ENCODE data around the gene PRKCA.

DNA sequence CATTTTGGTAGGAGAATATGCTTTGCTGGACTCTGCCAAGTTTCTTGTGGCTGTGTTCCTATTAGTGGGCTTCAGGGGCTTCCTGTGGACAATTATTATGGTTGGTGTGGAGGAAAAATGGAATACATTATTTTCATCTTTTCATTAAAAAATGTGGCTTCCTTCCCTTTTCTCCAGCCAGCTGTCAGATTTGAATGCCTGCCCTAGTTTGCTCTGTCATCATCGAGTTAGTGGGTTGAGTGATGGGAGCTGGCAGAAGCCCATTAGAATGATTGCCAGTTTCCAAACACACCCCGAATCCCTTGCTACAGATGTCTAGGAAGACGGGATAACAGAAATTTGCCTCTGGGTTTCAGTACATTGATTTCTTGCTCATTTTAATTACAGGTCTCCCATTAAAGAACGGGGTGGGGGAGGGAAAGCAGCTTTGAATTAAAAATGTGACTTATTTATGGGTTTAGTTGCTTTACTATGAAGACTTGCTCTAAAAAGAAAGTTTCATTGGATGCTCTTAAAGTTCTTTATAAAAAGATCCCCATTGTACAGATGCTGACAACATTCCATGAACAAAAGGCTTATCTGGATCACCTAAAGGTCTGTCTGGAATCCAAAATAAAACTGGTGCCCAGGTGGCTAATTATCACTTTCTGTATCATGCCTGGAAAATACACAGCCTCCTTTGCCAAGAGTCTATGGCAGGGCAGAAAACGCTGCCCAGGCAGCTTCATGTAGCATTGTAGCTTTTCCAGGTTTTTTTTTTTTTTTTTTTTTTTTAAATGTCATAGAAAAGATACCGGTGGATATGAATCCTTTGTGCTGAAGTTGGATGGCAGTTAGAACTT lies 103.6 kb downstream of the PRKCA start:
- TF ChIP-seq CTCF (IDR thresholded peaks at IDR 0.05; ENCODE audit: extremely low read depth in 1 of 2, insufficient read depth in 1 of 2, low read depth in 1 of 2, low read length in 2 of 2), result no peak
- no peak for TF ChIP-seq EZH2 (IDR thresholded peaks at IDR 0.05; ENCODE audit: borderline replicate concordance, low read depth, low read length, severe bottlenecking)
- TF ChIP-seq FOS (IDR thresholded peaks at IDR 0.05; ENCODE audit: borderline replicate concordance, insufficient read depth, low read length), result no peak

Data from endothelial cell of umbilical vein (primary cell).